Measurements from ENCODE around the gene DHRSX.
"Not testable (repeated sequence)": the region's sequence is repeated elsewhere in the genome, so short reads cannot be mapped to it uniquely, and the experiment has no call there.

Gene DHRSX

GRCh38 chrX:2391869-2392606 is 108.7 kb downstream of the DHRSX start:
- H3K27ac ChIP-seq, result no peak overlapping the region
- no peak for TF ChIP-seq ZFX (IDR thresholded peaks at IDR 0.05)
- TF ChIP-seq CTCF (conservative IDR thresholded peaks at IDR 0.05), result no peak

- TF ChIP-seq ZFX (IDR thresholded peaks at IDR 0.05) (no peak), CTCF (conservative IDR thresholded peaks at IDR 0.05) (no peak)
- no peak overlapping the region for H3K27ac ChIP-seq
Measured at GRCh38 chrX:2390754-2391153, 110.0 kb downstream of the DHRSX start.

GRCh38 chrX:2389731-2390130 is 111.0 kb downstream of the DHRSX start:
- H3K27ac ChIP-seq, result not testable (repeated sequence)

- TF ChIP-seq CTCF (conservative IDR thresholded peaks at IDR 0.05) (no peak), ZFX (IDR thresholded peaks at IDR 0.05) (no peak)
- H3K27ac ChIP-seq, result no peak overlapping the region
Measured at GRCh38 chrX:2389324-2389723, 111.5 kb downstream of the DHRSX start.

- no peak overlapping the region for H3K27ac ChIP-seq
- TF ChIP-seq CTCF (conservative IDR thresholded peaks at IDR 0.05) (no peak), ZFX (IDR thresholded peaks at IDR 0.05) (no peak)
Measured at GRCh38 chrX:2388669-2389068, 112.1 kb downstream of the DHRSX start.

GRCh38 chrX:2387614-2388239 is 113.0 kb downstream of the DHRSX start:
- H3K27ac ChIP-seq, result no peak overlapping the region
- no peak for TF ChIP-seq ZFX (IDR thresholded peaks at IDR 0.05)
- TF ChIP-seq CTCF (conservative IDR thresholded peaks at IDR 0.05), result no peak

GRCh38 chrX:2385224-2385623 is 115.6 kb downstream of the DHRSX start:
- H3K27ac ChIP-seq, result no peak overlapping the region
- TF ChIP-seq ZFX (IDR thresholded peaks at IDR 0.05) (no peak), CTCF (conservative IDR thresholded peaks at IDR 0.05) (no peak)

GRCh38 chrX:2384486-2384885 is 116.3 kb downstream of the DHRSX start:
- TF ChIP-seq ZFX (IDR thresholded peaks at IDR 0.05) (no peak), CTCF (conservative IDR thresholded peaks at IDR 0.05) (no peak)
- no peak overlapping the region for H3K27ac ChIP-seq

Data from C4-2B (cell line).